KBM-7 (cell line): Measurements from ENCODE around the gene POR.

Experiments used
- DNase-seq: peaks from one replicate; pipeline ENCODE4 v3.0.0-alpha.2; 2015
- in situ Hi-C: fragments of 300-500 bp; cut with MboI; formaldehyde crosslinking; loops from 2 replicates; pipeline ENCODE4 v1.14.3; 2020; ENCODE audit warnings: low sequenced_read_pairs, low pct_unique_long_range_greater_than_20kb, mixed read lengths

The POR gene

GRCh38 chr7:75913437-75913836, 1.5 kb upstream of the POR start:
- DNase-seq = no peak
- in situ Hi-C loops = no loop called here

- in situ Hi-C loops = no loop called here
- no peak for DNase-seq
Measured at GRCh38 chr7:75914169-75914654, 743 bp upstream of the POR start.

- in situ Hi-C loops = no loop called here
- DNase-seq = peak; percentile 26
Measured at GRCh38 chr7:75915416-75916156, 631 bp downstream of the POR start.

- in situ Hi-C loops = no loop called here
- peak; percentile 15 for DNase-seq
Measured at GRCh38 chr7:75916259-75916658, 1.3 kb downstream of the POR start.

- in situ Hi-C loops = no loop called here
- no peak for DNase-seq
Measured at GRCh38 chr7:75916685-75917634, 2.0 kb downstream of the POR start.

- in situ Hi-C loops = no loop called here
- no peak for DNase-seq
Measured at GRCh38 chr7:75920431-75921161, 5.6 kb downstream of the POR start.

- in situ Hi-C loops = no loop called here
- DNase-seq = peak; percentile 24
Measured at GRCh38 chr7:75921479-75921878, 6.5 kb downstream of the POR start.

- in situ Hi-C loops = no loop called here
- no peak for DNase-seq
Measured at GRCh38 chr7:75922966-75923603, 8.1 kb downstream of the POR start.

GRCh38 chr7:75924256-75924655, 9.3 kb downstream of the POR start:
- DNase-seq = no peak
- in situ Hi-C loops = no loop called here

GRCh38 chr7:75924889-75925288, 9.9 kb downstream of the POR start:
- in situ Hi-C loops = no loop called here
- no peak for DNase-seq

GRCh38 chr7:75925717-75926435, 10.9 kb downstream of the POR start:
- in situ Hi-C loops = no loop called here

GRCh38 chr7:75928568-75928914, 13.6 kb downstream of the POR start:
- no peak for DNase-seq
- in situ Hi-C loops = no loop called here

More at GRCh38 chr7:75925717-75926435, 10.9 kb downstream of the POR start:
- no peak for DNase-seq

- in situ Hi-C loops = no loop called here
- no peak for DNase-seq
Measured at GRCh38 chr7:75931680-75932079, 16.7 kb downstream of the POR start.

GRCh38 chr7:75937958-75938786, 23.2 kb downstream of the POR start:
- in situ Hi-C loops = no loop called here
- no peak for DNase-seq

GRCh38 chr7:75938921-75939320, 24.0 kb downstream of the POR start:
- in situ Hi-C loops = no loop called here
- no peak for DNase-seq

GRCh38 chr7:75943864-75944263, 28.9 kb downstream of the POR start:
- in situ Hi-C loops = no loop called here
- no peak for DNase-seq

- no peak for DNase-seq
- in situ Hi-C loops = no loop called here
Measured at GRCh38 chr7:75944507-75944906, 29.6 kb downstream of the POR start.
